Astrocyte (in vitro differentiated cells and primary cell): Measurements from ENCODE around the gene PDE1C. TPM values are rescaled to one million over a fixed set of nuclear protein-coding genes. Genes with fewer than 3 reads are reported as not detected.

ENCODE experiments used
- DNase-seq: peaks from one replicate; pipeline ENCODE4 v3.0.0-alpha.2; 2010; ENCODE audit warnings: low read depth
- FAIRE-seq: peaks from 2 replicates; lab custom pipeline; 2011; peaks lifted over from hg19 to GRCh38; lab: Jason Lieb, UNC
- H2AFZ ChIP-seq: 2 replicates; pipeline ENCODE4 v1.6.0; 2012; ENCODE audit warnings: low read depth, low read length, inconsistent platforms
- H3K27ac ChIP-seq: 2 replicates; pipeline ENCODE4 v1.5.1; 2011; ENCODE audit warnings: low read depth, low read length, inconsistent platforms
- H3K27me3 ChIP-seq: 2 replicates; pipeline ENCODE4 v1.6.0; 2011; ENCODE audit warnings: low read length, inconsistent platforms; ENCODE audit not compliant: insufficient read depth
- H3K36me3 ChIP-seq: 2 replicates; pipeline ENCODE4 v1.5.1; 2011; ENCODE audit warnings: low read length, inconsistent platforms; ENCODE audit not compliant: insufficient read depth
- H3K4me1 ChIP-seq: 2 replicates; pipeline ENCODE4 v1.5.1; 2011; ENCODE audit warnings: low read length, inconsistent platforms; ENCODE audit not compliant: insufficient read depth
- H3K4me2 ChIP-seq: 2 replicates; pipeline ENCODE4 v1.6.0; 2012; ENCODE audit warnings: low read length, inconsistent platforms
- H3K4me3 ChIP-seq: 2 replicates; pipeline ENCODE4 v1.5.1; 2011; ENCODE audit warnings: low read depth, mild to moderate bottlenecking, low read length, inconsistent platforms; ENCODE audit not compliant: insufficient read depth
- H3K79me2 ChIP-seq: 2 replicates; pipeline ENCODE4 v1.6.0; 2012; ENCODE audit warnings: mild to moderate bottlenecking, low read length, inconsistent platforms; ENCODE audit not compliant: insufficient read depth
- H3K9ac ChIP-seq: 2 replicates; pipeline ENCODE4 v1.6.0; 2012; ENCODE audit warnings: mild to moderate bottlenecking, low read length, inconsistent platforms
- H3K9me3 ChIP-seq: 2 replicates; pipeline ENCODE4 v1.5.1; 2012; ENCODE audit warnings: low read depth, mild to moderate bottlenecking, low read length, inconsistent platforms; ENCODE audit not compliant: insufficient read depth
- H4K20me1 ChIP-seq: 2 replicates; pipeline ENCODE4 v1.6.0; 2012; ENCODE audit warnings: low read length, inconsistent platforms; ENCODE audit not compliant: insufficient read depth
- H3K27ac Mint-ChIP-seq: one replicate; pipeline ENCODE4 v1.8.0; 2021; ENCODE audit warnings: mild to moderate bottlenecking, mixed read lengths; ENCODE audit not compliant: unreplicated experiment
- H3K27me3 Mint-ChIP-seq: one replicate; pipeline ENCODE4 v1.8.0; 2021; ENCODE audit warnings: low read depth, mixed read lengths; ENCODE audit not compliant: unreplicated experiment
- H3K36me3 Mint-ChIP-seq: one replicate; pipeline ENCODE4 v1.8.0; 2021; ENCODE audit warnings: low read depth, mixed read lengths; ENCODE audit not compliant: unreplicated experiment
- H3K4me1 Mint-ChIP-seq: one replicate; pipeline ENCODE4 v1.8.0; 2021; ENCODE audit warnings: low read depth, mixed read lengths; ENCODE audit not compliant: unreplicated experiment
- H3K4me3 Mint-ChIP-seq: one replicate; pipeline ENCODE4 v1.8.0; 2021; ENCODE audit warnings: mild to moderate bottlenecking, moderate library complexity, mixed read lengths; ENCODE audit not compliant: unreplicated experiment
- H3K9me3 Mint-ChIP-seq: one replicate; pipeline ENCODE4 v1.8.0; 2021; ENCODE audit warnings: mild to moderate bottlenecking, mixed read lengths; ENCODE audit not compliant: unreplicated experiment
- EZH2 ChIP-seq: IDR thresholded peaks from 2 replicates; pipeline ENCODE4 v1.6.1; 2012; ENCODE audit warnings: mild to moderate bottlenecking, low read length, inconsistent platforms; ENCODE audit not compliant: insufficient read depth
- total RNA-seq: library from RNA; stranded (reverse); gene quantifications from 2 replicates; pipeline ENCODE4 v1.2.1, GENCODE V29; 2021
- TF ChIP-seq, protein P1 (sequence below): IDR thresholded peaks from 2 replicates; pipeline ENCODE4 v1.5.1; 2011; ENCODE audit warnings: low read depth, mild to moderate bottlenecking, inconsistent platforms, low read length, moderate library complexity; ENCODE audit not compliant: insufficient read depth

The PDE1C gene
- total RNA-seq, 1 donor from 2014 or later, result 31.6 TPM

GRCh38 chr7:31887006-31887405, 183.2 kb downstream of the PDE1C start:
- Histone ChIP-seq H3K9ac (no peak overlapping the region), H3K4me3 (no peak overlapping the region), H3K4me1 (peaks cover 10% of the 10 kb centered on the region), H3K36me3 (no peaks in the 10 kb centered on the region), H3K27me3 (no peaks in the 10 kb centered on the region), H4K20me1 (no peaks in the 10 kb centered on the region), H2AFZ (no peak overlapping the region), H3K9me3 (no peaks in the 10 kb centered on the region), H3K79me2 (peaks cover 8% of the 10 kb centered on the region), H3K4me2 (no peak overlapping the region), H3K27ac (no peak overlapping the region)
- FAIRE-seq (no peak), DNase-seq (no peak)
- no peaks in the 10 kb centered on the region for H3K36me3 Mint-ChIP-seq
- H3K27ac Mint-ChIP-seq, result no peak overlapping the region
- H3K27me3 Mint-ChIP-seq, result no peaks in the 10 kb centered on the region
- H3K4me1 Mint-ChIP-seq, result peaks cover 4% of the 10 kb centered on the region
- no peak overlapping the region for H3K4me3 Mint-ChIP-seq
- TF ChIP-seq, protein P1, sequence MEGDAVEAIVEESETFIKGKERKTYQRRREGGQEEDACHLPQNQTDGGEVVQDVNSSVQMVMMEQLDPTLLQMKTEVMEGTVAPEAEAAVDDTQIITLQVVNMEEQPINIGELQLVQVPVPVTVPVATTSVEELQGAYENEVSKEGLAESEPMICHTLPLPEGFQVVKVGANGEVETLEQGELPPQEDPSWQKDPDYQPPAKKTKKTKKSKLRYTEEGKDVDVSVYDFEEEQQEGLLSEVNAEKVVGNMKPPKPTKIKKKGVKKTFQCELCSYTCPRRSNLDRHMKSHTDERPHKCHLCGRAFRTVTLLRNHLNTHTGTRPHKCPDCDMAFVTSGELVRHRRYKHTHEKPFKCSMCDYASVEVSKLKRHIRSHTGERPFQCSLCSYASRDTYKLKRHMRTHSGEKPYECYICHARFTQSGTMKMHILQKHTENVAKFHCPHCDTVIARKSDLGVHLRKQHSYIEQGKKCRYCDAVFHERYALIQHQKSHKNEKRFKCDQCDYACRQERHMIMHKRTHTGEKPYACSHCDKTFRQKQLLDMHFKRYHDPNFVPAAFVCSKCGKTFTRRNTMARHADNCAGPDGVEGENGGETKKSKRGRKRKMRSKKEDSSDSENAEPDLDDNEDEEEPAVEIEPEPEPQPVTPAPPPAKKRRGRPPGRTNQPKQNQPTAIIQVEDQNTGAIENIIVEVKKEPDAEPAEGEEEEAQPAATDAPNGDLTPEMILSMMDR, result no peak
- no peak for TF ChIP-seq EZH2
- H3K9me3 Mint-ChIP-seq, result no peaks in the 10 kb centered on the region

DNA sequence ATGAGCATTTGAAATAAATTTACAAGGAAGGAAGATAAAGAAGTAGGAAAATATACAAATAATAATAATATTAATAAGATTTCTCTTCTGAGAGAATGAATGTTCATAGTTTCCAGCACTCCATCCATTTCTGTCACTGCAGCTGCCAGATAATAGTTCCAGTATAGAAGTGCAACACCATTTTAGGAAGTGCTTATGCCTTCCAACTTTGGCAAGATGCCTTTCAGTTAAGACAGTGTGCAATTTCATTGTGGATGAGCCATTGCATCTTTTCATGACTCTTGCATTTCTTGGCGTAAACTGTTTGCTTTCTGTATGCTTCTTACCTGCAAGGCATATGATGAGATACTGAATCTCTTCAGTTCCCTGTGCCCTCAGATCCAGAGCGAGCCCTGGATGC, 185.0 kb downstream of the PDE1C start:
- Histone ChIP-seq H3K4me1 (peaks cover 10% of the 10 kb centered on the region), H3K4me3 (no peak overlapping the region), H2AFZ (no peak overlapping the region), H3K27me3 (no peaks in the 10 kb centered on the region), H3K9ac (no peak overlapping the region), H3K79me2 (peaks cover 8% of the 10 kb centered on the region), H3K9me3 (no peaks in the 10 kb centered on the region), H3K4me2 (no peak overlapping the region), H3K27ac (no peak overlapping the region), H4K20me1 (no peaks in the 10 kb centered on the region), H3K36me3 (no peaks in the 10 kb centered on the region)
- no peaks in the 10 kb centered on the region for H3K9me3 Mint-ChIP-seq
- no peaks in the 10 kb centered on the region for H3K27me3 Mint-ChIP-seq
- no peak overlapping the region for H3K4me3 Mint-ChIP-seq
- TF ChIP-seq, protein P1, result no peak
- TF ChIP-seq EZH2, result no peak
- H3K36me3 Mint-ChIP-seq, result no peaks in the 10 kb centered on the region
- H3K4me1 Mint-ChIP-seq, result peaks cover 4% of the 10 kb centered on the region
- FAIRE-seq (no peak), DNase-seq (no peak)
- H3K27ac Mint-ChIP-seq, result no peak overlapping the region

DNA sequence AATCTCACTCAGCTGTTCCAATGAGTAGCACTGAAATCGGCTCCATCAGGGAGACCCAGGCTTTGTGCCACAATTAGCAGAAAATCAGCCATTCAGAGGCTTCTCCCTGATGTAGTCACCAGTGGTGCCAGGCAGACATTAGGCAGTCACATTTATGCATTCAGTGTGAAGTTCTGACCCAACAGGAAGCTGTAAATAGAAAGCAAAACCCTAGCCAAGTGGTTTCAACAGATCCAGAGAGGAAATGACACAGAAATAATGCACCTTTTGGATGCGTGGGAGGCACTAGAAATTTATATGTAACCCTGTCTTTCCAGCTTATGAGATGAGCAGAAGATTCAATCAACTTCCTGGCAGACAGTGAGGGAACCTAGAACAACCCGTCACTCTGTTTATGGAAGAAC, 186.4 kb downstream of the PDE1C start:
- no peaks in the 10 kb centered on the region for H4K20me1 ChIP-seq
- Mint-ChIP-seq H3K4me3 (no peak overlapping the region), H3K36me3 (no peaks in the 10 kb centered on the region), H3K27ac (no peak overlapping the region), H3K9me3 (no peaks in the 10 kb centered on the region), H3K4me1 (peaks cover 4% of the 10 kb centered on the region), H3K27me3 (no peaks in the 10 kb centered on the region)
- FAIRE-seq, result no peak
- no peaks in the 10 kb centered on the region for H3K36me3 ChIP-seq
- no peaks in the 10 kb centered on the region for H3K9me3 ChIP-seq
- peak overlapping the region; percentile 71 for H3K4me2 ChIP-seq
- TF ChIP-seq, protein P1, result no peak
- TF ChIP-seq EZH2, result no peak
- peak overlapping the region; percentile 40 for H3K9ac ChIP-seq
- H3K27ac ChIP-seq, result peak overlapping the region; percentile 19
- no peaks in the 10 kb centered on the region for H3K27me3 ChIP-seq
- peaks cover 6% of the 10 kb centered on the region for H3K79me2 ChIP-seq
- no peak overlapping the region for H3K4me3 ChIP-seq
- H3K4me1 ChIP-seq, result peaks cover 10% of the 10 kb centered on the region
- peak; percentile 78 for DNase-seq
- peak overlapping the region; percentile 66 for H2AFZ ChIP-seq
